NCI-H1105 (cell line): ENCODE data around the gene ADAMTS5.

ENCODE experiments used
- DNase-seq: peaks from one replicate; lab custom pipeline; 2025; lab: John Stamatoyannopoulos, UW

The ADAMTS5 gene

DNA sequence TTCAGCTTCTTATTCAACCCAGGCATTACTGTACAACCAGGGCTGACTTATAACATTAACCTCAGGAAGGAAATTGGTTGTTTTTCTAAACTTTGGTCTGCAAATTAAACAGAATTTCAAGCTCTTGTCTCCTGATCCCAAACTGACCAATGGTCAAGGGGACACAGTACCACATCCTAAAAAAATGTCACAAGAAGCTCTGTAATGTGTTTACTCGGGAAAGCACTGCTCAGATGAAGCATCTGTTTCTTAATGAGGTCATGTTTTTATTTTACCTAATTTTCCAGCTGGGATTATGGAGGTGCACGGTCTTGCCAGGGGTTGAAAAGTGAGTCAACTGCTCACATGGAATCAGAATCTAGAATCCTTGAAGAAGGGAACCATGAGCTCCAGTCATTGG, 18.7 kb downstream of the ADAMTS5 start:
- no peak for DNase-seq

DNA sequence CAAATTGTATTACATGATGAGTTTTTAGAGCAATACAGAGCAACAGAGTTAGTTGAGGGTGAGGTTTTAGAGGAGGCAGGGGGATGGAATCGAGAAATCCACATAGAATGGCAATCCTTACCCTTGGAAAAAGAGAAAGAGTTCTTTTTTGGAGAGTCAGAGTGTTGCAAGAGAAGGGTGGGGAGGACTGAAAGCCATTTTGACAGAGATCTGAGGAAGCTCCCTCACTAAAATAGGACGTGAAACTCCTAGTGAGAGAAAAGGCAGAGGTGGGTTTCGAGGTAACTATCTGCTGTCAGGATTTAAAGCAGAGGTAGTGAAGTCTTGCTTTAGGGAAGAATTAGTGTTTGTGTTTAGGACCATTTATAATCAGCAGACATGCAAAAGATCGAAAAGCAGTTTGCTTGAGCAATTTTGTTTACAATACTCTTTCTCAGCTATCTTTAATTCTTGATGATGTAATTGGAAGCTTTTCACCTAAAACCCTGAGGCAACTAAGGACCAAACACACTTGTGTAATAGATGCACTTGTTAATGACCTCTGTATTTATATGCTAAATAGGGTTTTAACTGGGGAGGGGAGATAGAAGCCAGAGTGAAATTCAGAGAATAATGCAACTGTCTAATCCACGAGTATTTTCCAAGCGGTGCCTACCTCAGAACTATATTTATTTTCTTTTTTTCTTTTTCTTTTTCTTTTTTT, 20.0 kb downstream of the ADAMTS5 start:
- no peak for DNase-seq

DNA sequence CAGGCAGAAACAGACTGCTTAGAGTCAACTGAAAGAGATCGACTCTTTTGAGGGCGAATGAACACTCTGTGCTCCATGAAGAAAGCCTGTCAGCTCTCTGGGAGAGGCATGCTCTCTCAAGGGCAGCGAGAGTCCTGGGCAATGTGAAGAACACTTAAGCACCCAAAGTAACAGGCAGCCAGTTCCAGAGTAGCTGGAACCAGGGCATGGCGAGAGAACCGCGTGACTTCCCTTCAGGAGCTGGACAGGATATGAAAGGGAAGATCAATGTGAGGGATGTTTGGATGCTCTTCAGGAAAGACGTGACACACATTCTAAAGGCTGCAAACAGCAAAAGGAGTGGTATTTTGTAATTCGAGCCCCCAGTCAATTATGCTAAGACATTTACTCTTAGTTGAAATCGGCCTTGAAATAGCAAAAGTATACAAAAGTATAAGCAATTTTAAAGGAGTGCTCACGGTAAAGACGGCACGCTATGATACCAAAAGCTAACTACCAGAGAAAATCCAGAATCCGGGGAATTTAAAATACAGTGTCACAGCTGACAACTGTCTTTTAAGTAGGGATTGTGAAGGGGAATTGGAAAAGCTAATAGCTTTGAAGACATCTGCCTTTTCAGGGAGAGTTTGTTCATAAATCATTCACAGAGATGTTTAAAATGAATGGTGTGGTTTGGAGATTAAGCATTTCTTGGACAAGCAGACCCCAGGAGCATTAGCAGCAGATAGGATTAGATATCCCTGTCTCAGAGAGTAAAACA, 20.8 kb downstream of the ADAMTS5 start:
- no peak for DNase-seq

DNA sequence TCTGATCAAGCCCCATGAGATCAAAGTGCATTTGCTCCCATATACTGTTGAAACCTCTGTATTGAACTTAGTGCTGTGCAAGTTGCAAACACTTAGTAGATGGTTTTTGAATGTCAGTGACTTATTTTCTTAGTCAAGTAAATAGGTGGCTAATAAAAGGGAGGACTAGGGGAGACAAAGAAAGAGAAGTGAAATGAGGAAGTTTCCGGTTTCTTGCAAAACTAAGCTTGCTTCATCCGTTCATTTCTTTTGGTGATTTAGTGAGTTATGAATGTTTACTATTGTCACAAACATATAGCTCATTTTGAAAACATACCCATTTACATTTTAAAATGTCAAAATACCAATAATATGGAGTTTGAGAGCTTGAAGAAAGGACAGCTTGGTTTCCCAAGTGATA, 23.0 kb downstream of the ADAMTS5 start:
- DNase-seq, result no peak

DNA sequence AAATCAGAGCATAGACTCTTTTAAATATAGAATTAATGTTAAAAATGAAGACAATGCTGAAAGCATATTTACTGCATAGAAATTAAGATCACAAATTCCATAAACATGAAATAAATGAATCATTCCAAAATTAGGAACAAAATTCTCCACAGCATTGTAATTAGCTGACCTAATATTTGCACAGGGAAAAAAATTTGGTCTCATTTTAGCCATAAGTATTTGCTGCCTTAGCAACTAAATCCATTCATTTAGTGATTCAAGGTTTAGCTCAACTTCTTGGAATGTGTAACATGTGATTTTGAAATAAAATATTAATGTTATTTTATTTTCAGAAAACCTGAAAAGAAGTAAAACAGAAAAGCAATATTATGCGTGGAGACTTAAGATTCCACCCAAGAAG, 25.5 kb downstream of the ADAMTS5 start:
- DNase-seq, result no peak

DNA sequence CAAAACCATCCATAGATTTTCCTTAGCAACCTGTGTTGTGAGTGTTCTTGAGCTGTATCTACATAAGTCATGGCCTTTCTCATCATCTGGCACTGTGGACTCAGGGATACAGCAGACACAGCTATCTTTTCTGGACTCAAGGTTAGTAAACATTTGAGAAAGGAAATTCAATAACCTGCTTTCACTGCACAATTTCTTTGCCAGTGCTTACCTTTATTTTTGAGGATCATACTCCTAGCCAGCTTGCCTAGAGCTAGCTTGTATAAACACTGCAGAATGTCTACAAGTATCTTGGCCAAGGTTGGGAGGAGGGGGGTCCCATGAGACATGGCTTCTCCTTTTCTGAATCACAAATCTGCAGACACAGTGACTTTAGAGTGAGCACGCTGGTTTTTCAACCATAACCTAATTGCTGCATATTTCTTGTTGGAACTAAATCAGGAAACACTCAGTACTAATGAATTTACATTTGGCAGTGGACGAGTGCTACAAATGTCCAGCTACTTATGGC, 27.2 kb downstream of the ADAMTS5 start:
- no peak for DNase-seq

DNA sequence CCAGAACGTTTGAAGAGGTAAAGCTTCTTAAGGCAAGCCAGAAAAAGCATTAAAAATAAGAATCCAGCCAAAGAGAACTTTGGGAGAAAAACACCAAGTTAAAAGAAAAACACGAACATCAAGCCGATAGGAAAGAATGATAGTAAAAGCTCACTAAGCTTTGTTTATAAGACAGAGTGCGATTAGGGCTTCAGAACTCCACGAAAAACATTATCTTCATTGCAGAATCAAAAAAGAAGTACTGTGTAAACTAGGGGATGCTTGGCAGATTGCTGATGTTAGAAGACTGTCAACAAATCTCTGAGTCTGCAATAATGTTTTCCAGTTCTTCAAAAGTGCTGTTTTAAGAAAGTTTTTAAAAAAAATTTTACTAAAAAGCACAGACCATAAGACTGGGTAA, 30.2 kb downstream of the ADAMTS5 start:
- DNase-seq, result no peak

DNA sequence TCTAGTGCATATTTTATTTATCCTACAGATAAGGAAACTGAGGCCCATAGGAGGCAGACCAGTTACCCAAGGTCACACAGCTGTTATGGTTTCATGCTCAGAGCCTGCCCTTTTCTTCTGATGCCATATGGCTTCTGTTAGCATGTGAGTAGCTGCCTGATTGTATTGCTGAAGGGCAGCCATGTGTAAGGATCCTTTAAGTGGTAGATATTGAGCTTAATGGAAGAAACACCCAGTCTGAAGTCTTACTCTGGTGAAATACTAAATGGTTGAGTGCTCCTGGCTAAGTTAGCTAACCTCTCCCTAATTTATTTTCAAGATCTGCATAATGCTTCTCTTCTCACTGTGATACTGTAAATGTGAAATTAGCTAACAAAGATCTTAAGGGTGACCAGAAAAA, 30.9 kb downstream of the ADAMTS5 start:
- DNase-seq, result no peak

DNA sequence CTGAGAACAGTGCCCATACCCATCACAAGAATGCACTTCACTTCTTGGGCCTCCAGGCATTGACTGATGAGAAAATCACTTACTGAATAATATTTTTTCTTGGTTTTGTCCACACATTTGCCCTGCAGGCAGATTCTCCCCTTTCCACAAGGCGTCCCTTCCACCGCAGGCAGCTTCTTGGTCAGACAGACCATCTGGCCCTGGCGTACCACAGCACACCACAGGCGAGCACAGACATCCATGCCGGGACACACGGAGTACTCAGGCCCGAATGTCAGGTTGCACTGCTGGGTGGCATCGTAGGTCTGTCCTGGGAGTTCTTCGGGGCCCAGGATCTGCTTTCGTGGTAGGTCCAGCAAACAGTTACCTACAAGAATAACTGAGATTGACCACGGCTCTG, 32.5 kb downstream of the ADAMTS5 start:
- no peak for DNase-seq

DNA sequence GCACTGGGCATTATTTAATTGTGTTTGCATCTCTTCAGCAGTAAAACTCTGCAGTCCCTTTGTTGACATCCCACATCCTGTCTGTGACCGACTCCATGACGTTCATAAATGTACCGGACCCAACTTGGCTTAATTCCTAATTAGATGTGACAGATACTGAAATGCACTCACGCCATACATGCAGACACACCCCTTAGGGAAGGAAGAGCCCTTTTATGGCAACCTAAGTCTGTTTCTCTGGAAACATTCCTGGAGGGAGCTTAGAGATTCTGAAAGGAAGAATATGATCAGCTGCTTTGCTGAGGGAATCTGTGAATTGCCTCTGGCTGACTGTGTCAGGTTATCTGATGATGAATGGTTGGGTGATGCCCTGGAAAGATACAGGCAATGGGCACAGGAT, 33.4 kb downstream of the ADAMTS5 start:
- DNase-seq, result no peak

DNA sequence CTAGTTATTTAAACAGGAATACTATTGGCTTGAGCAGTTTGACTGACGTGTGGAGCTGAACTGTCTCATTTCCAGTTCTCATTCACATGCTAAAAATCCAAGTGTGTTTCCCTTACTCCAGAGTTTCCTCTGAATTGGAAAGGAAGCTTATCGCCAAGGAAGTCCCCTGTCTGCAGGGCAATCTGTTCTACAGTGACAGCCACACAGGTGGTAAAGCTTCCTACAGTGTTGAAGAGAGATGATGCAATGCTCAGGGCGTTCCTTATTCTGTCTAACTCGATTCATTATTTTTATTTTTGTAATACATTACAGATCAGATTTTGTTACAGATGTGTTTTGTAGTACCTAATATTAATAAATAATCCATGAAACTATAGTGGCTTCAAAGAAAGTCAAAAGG, 41.3 kb downstream of the ADAMTS5 start:
- DNase-seq, result no peak

DNA sequence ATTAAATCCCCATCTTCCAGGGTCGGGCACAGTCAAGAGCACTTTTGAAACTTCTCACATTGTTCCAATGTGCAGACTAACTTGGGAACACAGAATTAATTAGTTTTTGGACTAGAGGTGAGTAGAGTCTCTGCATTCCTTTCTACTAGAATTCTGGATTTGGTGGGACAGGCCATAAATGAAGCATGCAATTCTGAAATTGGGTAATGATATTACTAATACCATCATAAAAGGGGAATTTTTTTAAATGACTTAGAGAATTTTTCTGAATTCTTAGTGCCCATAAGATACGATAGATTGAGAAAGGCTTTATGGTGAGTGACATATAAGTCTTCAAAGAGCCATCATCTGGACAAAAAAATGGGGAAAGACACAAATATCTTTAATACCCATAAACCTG, 41.8 kb downstream of the ADAMTS5 start:
- no peak for DNase-seq

DNA sequence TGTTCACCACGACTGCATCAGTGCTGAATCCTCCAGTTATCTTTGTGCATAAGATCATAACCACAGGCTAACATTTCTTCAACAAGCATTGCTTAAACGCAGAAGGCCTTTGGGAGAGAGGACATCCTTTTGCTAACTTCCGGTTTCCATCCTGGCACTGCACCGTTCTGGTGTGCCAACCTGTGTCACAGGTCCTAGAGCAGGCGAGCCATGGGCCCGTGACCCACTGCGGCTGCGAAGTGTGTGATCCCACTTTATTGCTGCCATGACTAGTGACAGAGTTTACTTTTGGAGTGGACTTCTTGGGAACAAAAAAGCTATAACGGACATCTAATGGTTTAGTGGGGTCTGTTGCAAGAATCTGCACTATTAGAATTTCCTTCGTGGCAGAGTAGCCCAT, 42.9 kb downstream of the ADAMTS5 start:
- no peak for DNase-seq

DNA sequence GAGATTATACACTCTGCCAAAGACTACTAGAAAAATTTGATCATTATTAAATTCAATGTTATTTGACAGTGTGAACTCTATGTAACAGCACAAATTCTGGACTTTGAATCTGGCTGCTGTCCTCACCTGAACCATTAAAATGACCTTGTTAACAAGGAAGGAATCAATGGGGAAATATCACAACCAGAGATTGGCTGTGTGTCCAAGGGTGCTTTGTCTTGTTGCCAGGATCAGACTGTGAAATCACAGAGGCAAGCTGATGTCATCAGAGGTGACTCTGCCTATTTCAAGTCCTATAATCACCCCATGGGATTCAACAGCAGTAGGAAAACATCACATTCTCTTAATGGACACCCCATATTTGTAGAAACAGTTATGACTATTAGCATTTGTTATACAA, 46.8 kb downstream of the ADAMTS5 start:
- no peak for DNase-seq

DNA sequence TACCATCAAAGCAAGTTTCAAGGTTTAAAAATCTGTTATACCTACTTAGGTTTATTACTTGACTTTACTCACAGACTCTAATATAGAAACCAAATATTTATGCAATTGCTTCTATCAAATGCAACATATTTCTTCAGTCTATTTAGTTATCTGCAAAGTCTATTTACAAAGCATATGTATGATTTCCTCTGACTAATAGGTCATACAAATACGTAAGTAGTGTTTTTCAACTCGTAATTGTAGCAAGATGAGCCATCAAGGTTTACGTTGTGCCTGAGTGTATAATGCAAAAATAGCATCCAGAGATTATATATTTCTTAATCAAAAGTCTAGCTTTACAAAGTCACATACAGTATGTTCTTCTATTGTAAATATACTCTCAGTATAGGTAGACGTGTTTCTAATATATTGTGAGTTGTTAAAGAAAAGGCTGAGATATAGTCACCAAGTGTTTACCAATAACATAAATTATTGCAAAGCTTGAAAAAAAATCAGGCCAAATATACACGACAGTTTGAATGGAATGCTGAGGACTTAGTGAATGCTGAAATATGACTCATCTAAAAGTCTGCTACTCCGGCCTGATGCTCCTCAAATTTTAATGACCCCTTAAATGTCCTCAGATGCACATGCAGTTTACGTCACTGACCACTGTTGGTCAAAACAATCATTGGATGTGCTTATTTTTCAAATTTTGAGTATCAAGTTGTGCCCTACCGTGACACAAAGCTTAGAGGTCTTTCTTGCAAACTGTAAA, 48.4 kb downstream of the ADAMTS5 start:
- DNase-seq, result no peak

DNA sequence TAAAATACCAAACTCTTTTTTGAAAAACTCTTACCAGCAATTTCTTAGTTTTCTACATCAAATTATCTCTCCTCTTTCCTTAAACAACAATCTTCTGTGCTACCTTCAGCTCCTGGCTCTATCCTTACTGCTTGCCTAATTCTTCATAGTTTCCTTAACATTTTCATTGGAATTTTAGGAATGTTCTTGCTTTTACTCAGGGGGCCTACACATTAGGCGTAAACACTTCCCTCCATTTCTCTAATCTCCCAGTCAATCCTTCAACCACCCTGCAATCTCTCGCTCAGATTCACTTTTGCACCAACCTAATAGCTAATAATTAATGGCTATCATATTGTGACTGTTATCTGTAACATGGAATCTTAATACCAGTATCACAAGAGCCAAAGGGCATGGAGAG, 50.1 kb downstream of the ADAMTS5 start:
- DNase-seq, result no peak

DNA sequence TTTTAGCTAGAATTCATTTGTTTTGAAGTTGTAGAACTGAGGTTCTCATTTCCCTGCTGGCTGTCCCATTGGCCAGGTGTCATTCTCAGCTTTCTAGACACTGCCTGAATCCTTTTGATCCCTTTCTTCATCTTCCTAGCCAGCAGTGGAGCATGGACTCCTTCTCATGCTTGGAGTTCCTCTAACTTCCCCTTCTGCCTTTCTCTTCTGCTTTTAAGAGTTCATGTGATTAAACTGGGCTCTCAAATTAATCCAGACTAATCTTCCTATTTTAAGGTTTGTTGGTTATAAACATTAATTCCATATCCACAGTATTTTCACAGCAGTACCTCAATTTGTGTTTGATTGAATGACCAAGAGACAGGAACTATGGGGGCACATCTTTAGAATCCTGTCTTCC, 52.3 kb downstream of the ADAMTS5 start:
- no peak for DNase-seq

DNA sequence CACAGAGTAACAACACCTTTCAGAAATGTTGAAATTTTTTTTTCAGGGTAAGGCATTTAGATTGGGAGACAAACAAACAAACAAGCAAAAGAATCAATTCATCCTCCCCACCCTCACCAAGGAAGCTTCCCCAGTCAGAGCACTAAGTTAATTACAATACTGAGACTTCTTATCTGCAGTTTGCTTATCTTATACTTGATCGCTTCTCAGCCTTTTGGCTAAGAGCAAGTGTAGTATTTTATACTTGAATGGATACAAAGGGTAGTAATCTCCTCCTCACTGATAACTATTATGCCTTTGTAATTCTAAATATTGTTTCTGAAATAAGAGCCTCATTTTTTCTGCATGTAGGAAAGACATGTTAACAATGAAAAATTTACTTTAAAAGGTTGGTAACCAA, 54.4 kb downstream of the ADAMTS5 start:
- DNase-seq, result no peak

DNA sequence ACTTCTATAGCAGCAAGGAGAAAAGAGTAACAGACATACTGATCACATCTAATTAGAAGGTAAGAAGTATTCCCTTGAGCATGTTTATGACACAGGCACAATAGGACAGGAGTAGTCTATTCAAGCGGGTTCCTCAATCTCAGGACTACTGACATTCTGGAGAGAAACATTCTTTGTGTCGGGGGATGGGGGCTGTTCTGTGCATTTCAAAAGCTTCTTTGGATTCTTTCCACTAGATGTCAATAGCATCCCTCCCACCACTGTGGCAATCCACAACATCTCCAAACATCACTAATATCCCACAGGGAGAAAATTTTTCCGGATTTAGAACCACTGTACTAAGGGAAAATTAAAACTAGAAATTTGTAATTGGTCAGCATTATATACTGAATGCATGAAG, 56.9 kb downstream of the ADAMTS5 start:
- no peak for DNase-seq

DNA sequence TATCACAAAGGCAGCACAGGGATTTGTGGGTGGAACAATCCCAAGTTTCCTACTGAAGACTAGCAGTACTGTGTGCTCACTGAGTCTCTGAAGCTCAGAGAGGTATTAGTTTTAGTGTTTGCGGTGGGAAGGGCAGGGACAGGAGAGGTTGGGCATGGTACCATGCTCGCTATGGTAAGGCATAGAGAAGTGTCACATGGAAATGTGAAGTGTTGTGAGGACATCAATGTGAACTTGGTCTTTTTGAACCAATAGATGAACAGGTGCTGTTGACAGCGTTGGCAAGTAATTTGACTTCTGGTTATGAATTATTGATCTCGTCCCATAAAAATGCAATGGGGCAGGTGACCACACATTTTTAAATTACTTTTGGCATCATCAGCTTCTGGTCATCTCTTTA, 65.9 kb downstream of the ADAMTS5 start:
- no peak for DNase-seq

DNA sequence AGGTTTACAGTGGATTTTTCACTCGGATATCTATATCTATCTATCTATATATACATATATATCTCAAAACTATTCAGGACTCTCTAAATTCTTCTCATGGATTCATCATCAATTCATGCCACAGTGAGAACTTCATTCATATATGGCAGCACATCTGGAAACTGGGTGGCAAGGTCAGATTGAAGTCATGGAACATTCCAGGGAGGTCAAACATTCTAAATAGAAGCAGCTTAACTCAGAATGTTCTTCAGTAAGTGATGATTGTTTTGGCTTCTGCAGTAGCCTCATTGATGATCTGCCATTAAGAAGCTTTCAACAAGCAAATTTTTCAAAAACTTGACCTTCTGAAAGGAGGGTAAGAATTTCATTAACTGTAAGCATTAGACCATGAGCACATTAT, 74.7 kb downstream of the ADAMTS5 start:
- DNase-seq, result no peak

DNA sequence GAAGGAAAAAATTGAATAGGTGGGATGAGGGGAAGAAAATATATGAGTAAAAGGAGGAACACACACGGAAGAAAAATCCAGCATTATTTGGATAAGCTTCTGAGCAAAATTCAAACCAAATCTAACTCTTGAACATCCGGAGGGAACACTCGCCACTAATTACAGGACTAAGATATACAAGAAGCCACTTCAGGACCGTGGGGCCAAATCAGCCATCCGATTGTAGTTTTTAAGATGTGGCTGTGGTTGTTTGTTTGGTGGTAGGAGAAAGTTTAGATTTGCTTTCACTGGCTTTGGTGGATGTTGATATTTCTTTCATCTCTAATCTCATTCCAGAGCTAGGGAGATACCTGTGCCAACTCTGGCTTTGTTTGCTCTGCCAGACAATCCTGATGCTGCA, 78.0 kb downstream of the ADAMTS5 start:
- no peak for DNase-seq

DNA sequence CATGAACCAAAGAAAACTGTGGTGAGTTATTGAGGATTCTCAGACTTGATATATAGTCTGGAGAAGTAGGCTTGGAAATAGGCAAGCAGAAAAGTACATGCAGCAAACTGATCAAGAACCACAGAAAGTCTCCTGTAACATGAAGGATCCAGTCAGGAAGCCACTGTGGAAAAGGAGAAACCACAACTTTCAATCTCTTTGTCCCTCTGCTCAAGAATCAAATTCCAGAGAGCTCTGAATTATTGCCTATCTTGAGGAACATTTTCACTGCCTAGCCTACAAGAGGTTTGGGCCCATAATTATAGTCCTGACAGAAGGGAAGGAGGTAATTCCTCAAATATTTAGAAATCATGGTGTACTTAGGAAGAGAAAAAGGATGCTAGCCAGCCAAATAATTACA, 78.6 kb downstream of the ADAMTS5 start:
- DNase-seq, result no peak
